GM12878 (cell line): ENCODE measurements around the gene SOBP.

ENCODE experiments used
- CTCF ChIP-seq, 3 experiments: IDR thresholded peaks in 2 of 3; conservative IDR thresholded peaks in 1 of 3; 2 replicates each; pipeline ENCODE4 v1.5.1; 2011; ENCODE audit warnings: low read depth in 3 of 3, low read length in 3 of 3, mild to moderate bottlenecking in 3 of 3, control low read depth in 2 of 3, moderate library complexity in 2 of 3, inconsistent platforms in 1 of 3, mixed read lengths in 1 of 3; ENCODE audit not compliant: control insufficient read depth in 2 of 3, insufficient read depth in 1 of 3; ENCODE audit errors: extremely low read depth in 1 of 3
- EP300 ChIP-seq, 2 experiments: fragments of 150-350 bp in 1 of 2; IDR thresholded peaks; 2 replicates each; pipeline ENCODE4 v1.6.1; 2011 to 2012; ENCODE audit warnings: low read depth in 2 of 2, low read length in 2 of 2, borderline replicate concordance in 1 of 2, improper control_type of control experiment in 1 of 2, inconsistent platforms in 1 of 2; ENCODE audit not compliant: control insufficient read depth in 1 of 2
- IRF4 ChIP-seq: IDR thresholded peaks from 2 replicates; pipeline ENCODE4 v1.6.1; 2011; ENCODE audit warnings: low read depth, low read length
- MAX ChIP-seq: IDR thresholded peaks from 2 replicates; pipeline ENCODE4 v1.6.1; 2012; ENCODE audit warnings: low read depth, low read length, improper control_type of control experiment
- POLR2A ChIP-seq: IDR thresholded peaks from 2 replicates; pipeline ENCODE4 v1.6.1; 2011; ENCODE audit warnings: low read depth, mild to moderate bottlenecking, low read length
- RCOR1 ChIP-seq: conservative IDR thresholded peaks from 2 replicates; pipeline ENCODE4 v1.6.1; 2012; ENCODE audit warnings: low read depth, low read length, improper control_type of control experiment
- ZBED1 ChIP-seq: IDR thresholded peaks from 2 replicates; pipeline ENCODE4 v1.6.1; 2016; ENCODE audit warnings: borderline replicate concordance

- no peak for TF ChIP-seq POLR2A
- no peak for TF ChIP-seq IRF4
- no peak for TF ChIP-seq CTCF (IDR thresholded peaks at IDR 0.05 in 2 of 3, conservative IDR thresholded peaks at IDR 0.05 in 1 of 3; ENCODE audit: control insufficient read depth in 2 of 3, extremely low read depth in 1 of 3, insufficient read depth in 1 of 3, low read depth in 3 of 3, low read length in 3 of 3)
- no peak for TF ChIP-seq RCOR1
- TF ChIP-seq EP300 (IDR thresholded peaks at IDR 0.05; ENCODE audit: borderline replicate concordance in 1 of 2, control insufficient read depth in 1 of 2, low read depth in 2 of 2, low read length in 2 of 2) = no peak
- no peak for TF ChIP-seq ZBED1
- no peak for TF ChIP-seq MAX
Measured at GRCh38 chr6:107534571-107535141, 44.7 kb downstream of the SOBP start.
